ENCODE measurements around the gene UBE2S.

GRCh38 chr19:55440411-55441105 lies 33.0 kb upstream of the UBE2S start:
- TF ChIP-seq CTCF (IDR thresholded peaks at IDR 0.05; ENCODE audit: insufficient read depth, low read length, poor library complexity, severe bottlenecking) (no peak), EZH2phosphoT487 (conservative IDR thresholded peaks at IDR 0.05; ENCODE audit: low read length) (no peak)
